ENCODE results near the gene MAGEA9B.
"Not testable (repeated sequence)": the region's sequence is repeated elsewhere in the genome, so short reads cannot be mapped to it uniquely, and the experiment has no call there.

Gene MAGEA9B

DNA sequence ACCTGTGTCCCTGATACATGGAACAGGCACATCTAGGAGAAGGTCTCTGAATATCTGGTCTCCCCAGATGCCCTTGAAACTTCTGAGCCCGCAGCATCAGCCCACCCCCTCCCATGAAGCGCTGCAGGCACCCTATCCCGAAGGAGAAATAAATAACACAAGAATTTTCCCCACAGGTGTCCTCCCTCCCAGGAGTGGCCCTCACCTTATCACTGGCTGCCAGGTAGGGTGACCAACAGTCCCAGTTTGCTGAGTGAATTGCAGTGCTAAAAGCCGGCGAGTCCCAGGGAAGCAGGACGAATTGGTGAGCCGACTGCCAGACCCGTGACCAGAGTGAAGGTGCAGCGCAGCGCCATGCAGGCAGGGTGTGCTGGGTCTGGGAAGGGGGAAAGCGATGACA is 53.3 kb downstream of the MAGEA9B start:
- DNase-seq = not testable (repeated sequence)

DNA sequence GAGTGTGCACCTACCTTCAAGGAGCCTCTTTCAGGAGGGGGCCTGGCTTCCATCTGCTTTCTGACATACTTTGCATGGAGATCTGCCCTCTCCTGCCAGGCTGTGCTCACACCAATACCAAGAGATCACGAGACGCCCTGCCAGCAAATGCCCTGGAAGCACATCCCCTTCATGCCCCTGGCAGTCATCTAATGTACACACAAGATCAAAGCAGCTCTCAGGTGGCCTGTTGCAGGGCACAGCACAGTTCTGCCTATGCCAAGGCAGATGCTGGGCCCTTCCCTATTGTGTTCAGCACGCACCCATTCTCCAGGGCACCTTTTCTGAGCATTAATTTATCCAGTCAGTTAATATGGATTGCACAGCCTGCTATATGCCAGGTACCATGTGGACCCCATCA is 54.4 kb downstream of the MAGEA9B start:
- not testable (repeated sequence) for DNase-seq

Data from GF-D8 (cell line).